GM13976 (cell line): ENCODE measurements around the gene FBXO33.

ENCODE experiments used
- DNase-seq: peaks from one replicate; pipeline ENCODE4 v3.0.0; 2012; ENCODE audit warnings: low spot score
- in situ Hi-C: fragments of 300-500 bp; cut with MboI; formaldehyde crosslinking; loops from one replicate; pipeline ENCODE4 v1.12.0; 2022; ENCODE audit warnings: low sequenced_read_pairs, mixed read lengths, inconsistent platforms; ENCODE audit not compliant: unreplicated experiment
- TF ChIP-seq, protein P1 (sequence below): IDR thresholded peaks from 2 replicates; pipeline ENCODE4 v1.5.1; 2012; ENCODE audit warnings: borderline replicate concordance, mild to moderate bottlenecking; ENCODE audit not compliant: insufficient read depth; ENCODE audit errors: extremely low read depth, missing control alignments, control extremely low read depth

The FBXO33 gene

DNA sequence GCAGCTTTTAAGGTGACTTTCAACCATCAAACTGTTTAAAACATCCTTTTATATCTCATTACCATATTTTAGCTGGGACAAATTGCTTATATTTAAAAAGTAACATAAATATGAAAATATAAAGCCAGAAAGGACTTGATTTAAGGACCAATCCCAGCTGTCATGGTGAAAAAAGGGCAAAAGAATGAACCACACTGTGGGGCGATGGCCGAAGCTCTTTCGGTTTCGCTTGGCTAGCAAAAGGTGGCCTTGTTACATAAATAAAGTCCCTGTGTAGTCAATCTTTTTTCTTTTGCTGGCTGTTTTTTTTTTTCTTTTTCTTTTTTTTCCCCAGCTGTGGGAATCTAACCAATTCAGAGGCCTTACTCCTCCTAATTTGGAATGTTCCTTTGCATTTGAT is 50.9 kb downstream of the FBXO33 start:
- DNase-seq, result no peak
- TF ChIP-seq, protein P1, sequence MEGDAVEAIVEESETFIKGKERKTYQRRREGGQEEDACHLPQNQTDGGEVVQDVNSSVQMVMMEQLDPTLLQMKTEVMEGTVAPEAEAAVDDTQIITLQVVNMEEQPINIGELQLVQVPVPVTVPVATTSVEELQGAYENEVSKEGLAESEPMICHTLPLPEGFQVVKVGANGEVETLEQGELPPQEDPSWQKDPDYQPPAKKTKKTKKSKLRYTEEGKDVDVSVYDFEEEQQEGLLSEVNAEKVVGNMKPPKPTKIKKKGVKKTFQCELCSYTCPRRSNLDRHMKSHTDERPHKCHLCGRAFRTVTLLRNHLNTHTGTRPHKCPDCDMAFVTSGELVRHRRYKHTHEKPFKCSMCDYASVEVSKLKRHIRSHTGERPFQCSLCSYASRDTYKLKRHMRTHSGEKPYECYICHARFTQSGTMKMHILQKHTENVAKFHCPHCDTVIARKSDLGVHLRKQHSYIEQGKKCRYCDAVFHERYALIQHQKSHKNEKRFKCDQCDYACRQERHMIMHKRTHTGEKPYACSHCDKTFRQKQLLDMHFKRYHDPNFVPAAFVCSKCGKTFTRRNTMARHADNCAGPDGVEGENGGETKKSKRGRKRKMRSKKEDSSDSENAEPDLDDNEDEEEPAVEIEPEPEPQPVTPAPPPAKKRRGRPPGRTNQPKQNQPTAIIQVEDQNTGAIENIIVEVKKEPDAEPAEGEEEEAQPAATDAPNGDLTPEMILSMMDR, result no peak
- in situ Hi-C loops, result no loop called here

DNA sequence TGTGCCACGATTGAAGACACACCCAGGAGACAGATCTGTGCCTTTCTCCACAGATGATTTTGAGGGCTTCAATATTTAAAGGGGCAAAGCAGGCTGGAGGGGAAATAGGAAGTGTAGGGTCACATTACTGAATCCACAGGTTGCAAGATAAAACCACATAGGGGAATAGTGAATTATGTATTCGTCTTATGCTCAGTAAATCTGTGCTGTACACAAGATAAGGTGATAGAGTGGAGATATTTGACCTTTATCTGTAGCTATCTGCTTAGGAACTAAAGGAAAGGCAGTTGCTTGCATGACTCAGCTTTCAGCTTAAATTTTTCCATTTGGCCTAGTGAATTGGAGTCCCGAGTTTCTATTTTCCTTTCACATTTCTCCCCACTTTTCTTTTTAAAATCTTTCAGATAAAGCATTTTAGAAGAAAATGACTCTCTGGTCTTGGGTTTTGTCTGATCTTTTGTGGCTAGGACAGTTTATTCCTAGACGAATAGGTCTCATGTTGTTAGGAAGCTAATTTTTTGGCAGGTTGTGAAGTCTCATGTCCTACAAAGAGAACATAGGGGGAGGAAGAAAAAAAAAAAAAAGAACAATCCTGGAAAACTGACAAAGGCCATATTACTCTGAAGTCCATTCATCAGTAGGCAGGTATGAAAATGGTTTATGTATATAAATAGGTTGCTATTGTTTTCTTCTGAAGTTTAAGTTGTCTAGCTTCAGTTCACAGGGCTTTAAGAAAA is 55.4 kb downstream of the FBXO33 start:
- in situ Hi-C loops, result no loop called here
- no peak for DNase-seq
- TF ChIP-seq, protein P1, result no peak

DNA sequence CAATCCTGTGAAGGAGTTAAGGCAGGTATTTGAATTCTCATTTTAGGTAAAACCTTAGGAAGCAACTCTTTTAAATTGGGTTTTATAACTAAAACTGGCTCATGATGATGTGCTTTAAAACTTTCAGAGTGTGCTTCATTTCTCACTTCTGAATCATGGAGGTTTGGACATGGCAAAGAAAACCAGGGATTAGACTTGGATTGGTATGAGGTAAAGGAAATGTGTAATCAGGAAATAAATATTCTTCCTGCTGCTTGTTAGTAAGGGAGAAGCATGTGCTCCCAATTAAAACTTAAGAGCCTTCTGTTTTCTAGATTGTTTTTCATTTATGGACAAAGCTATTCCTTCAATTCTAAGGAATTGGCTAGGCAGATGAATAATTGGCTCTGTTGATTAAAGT is 57.4 kb downstream of the FBXO33 start:
- TF ChIP-seq, protein P1, result no peak
- DNase-seq, result no peak
- in situ Hi-C loops, result no loop called here

DNA sequence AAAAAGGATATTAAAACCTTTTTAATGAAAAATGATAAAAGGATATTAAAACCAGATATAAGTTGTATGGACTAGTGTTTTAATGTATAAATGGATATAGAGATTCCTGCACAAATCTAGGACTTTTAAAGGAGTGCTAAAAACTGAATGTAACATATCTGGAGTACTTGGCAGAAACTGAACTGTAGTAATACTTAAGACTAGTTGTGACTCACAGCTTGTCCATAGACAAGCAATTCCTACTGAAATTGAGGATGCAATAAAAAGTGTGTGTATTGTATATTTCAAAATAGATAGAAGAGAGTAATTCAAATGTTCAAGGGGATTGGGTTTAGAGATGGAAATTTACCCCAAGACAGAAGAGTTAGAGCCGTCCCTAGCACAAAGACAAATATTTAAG is 59.6 kb downstream of the FBXO33 start:
- DNase-seq, result no peak
- TF ChIP-seq, protein P1, result no peak
- in situ Hi-C loops, result no loop called here

DNA sequence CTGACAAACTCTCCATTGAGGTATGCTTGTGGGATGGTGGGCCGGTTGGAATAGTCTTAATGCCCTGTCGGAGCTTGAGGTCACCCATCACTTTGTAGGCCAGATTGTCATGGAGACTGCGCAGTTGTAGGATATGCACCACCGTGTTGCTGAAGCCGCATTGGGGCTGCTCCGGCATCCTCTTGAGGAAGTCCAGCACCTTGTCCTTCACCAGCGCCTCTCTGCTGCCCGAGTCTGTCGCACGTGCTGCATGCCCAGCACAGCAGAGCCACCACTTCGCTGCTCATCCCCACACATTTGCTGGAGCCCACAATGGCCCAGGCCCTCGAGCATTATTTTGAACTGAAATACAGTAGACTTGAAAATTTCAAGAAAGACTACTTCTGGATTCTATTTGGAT is 61.8 kb downstream of the FBXO33 start:
- TF ChIP-seq, protein P1, result no peak
- in situ Hi-C loops, result no loop called here
- DNase-seq, result no peak

DNA sequence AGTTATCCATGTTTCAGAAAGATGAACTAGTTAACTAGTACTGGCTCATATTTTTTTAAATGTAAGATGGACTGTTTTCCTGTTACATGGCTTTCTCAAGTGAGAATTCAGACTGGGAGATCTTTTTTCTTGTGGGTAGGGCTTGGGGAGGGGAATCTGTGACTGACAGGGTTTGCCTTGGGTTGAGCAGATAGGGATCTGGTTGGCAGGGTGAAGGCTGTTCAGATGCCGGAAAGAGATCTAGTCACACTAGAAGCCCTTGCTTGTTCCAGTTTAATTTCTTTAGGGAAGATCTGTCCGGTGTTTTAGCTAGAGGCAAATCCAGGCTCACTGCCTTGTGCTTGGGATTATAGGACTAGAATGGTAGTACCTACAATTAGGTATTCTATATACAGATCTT is 63.2 kb downstream of the FBXO33 start:
- TF ChIP-seq, protein P1, result no peak
- in situ Hi-C loops, result no loop called here

More for the DNA sequence above, 63.2 kb downstream of the FBXO33 start:
- DNase-seq, result no peak
